HAP-1 (cell line): Measurements from ENCODE around the gene LAGE3.

Source experiments
- DNase-seq, 2 experiments: peaks; one replicate each; pipeline ENCODE4 v3.0.0-alpha.2; 2016 to 2020; ENCODE audit warnings: low spot score in 2 of 2
- H3K27me3 ChIP-seq: fragments of 250-450 bp; sonication (Bioruptor Pico); 2 replicates; pipeline ENCODE4 v1.5.1; 2020; ENCODE audit warnings: low read depth, mild to moderate bottlenecking, moderate library complexity
- H3K36me3 ChIP-seq: fragments of 250-450 bp; sonication (Bioruptor Pico); replicated peaks from 2 replicates; pipeline ENCODE4 v1.5.1; 2020; ENCODE audit warnings: mild to moderate bottlenecking
- H3K4me1 ChIP-seq: fragments of 250-450 bp; sonication (Bioruptor Pico); 2 replicates; pipeline ENCODE4 v1.5.1; 2020; ENCODE audit warnings: mild to moderate bottlenecking
- H3K4me3 ChIP-seq: fragments of 250-450 bp; sonication (Bioruptor Pico); 2 replicates; pipeline ENCODE4 v1.5.1; 2020; ENCODE audit warnings: mild to moderate bottlenecking, moderate library complexity
- H3K9me3 ChIP-seq: fragments of 250-450 bp; sonication (Bioruptor Pico); 2 replicates; pipeline ENCODE4 v1.5.1; 2020; ENCODE audit warnings: mild to moderate bottlenecking, moderate library complexity
- in situ Hi-C: fragments of 300-500 bp; cut with MboI; formaldehyde crosslinking; loops from 3 replicates; pipeline ENCODE4 v1.14.3; 2020; ENCODE audit warnings: low sequenced_read_pairs, inconsistent platforms, mixed read lengths

LAGE3 gene

GRCh38 chrX:154489182-154489581 is 10.1 kb upstream of the LAGE3 start:
- Histone ChIP-seq H3K4me3 (peak overlapping the region; percentile 69), H3K36me3 (peaks cover 39% of the 10 kb centered on the region), H3K9me3 (no peaks in the 10 kb centered on the region), H3K27me3 (no peaks in the 10 kb centered on the region), H3K4me1 (peaks cover 27% of the 10 kb centered on the region)
- DNase-seq = no peak
- in situ Hi-C loops = no loop called here

GRCh38 chrX:154488336-154489075 is 9.4 kb upstream of the LAGE3 start:
- Histone ChIP-seq H3K4me1 (peaks cover 27% of the 10 kb centered on the region), H3K27me3 (no peaks in the 10 kb centered on the region), H3K36me3 (peaks cover 44% of the 10 kb centered on the region), H3K9me3 (no peaks in the 10 kb centered on the region), H3K4me3 (no peak overlapping the region)
- no peak for DNase-seq
- in situ Hi-C loops = no loop called here

DNA sequence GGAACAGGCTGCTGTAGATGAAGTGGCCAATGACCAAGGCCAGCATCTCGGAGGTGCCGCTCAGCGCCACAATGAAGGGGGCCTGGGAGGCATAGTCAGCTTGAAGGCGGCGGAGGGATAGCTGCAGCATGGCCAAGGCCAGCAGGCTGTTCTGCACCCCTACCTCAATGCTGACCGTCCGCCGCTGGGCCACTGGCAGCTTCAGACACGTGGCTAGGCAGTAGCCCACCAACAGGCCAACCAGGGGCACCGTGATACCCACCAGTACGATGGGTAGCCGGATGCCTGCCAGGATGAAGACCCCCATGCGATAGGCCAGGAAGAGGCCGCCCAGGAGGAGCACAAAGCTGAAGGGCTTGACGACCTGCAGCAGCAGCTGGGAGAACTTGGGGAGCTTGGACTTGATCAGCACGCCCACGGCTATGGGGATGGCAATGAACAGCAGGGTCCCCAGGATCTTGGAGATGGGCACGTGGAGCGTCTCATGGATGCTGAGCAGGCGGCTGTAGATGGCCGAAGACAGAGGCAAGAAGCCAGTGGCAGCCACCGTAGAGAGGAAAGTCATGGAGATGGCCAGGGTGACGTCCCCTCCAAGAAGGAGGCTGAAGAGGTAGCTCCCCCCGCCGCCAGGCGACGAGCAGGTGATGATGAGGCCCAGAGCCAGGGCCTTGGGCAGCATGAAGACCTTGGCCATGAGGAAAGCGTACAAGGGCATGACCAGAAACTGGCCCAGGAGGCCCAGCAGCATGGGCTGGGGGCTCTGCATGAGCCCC is 8.6 kb upstream of the LAGE3 start:
- H3K4me1 ChIP-seq = peaks cover 27% of the 10 kb centered on the region

GRCh38 chrX:154486396-154487207 is 7.5 kb upstream of the LAGE3 start, which contains the start of gene UBL4A:
UBL4A (minus strand) TSS chrX:154486615; CDS start chrX:154486584, 31 bp downstream.
- in situ Hi-C loops = no loop called here
- Histone ChIP-seq H3K4me1 (peaks cover 27% of the 10 kb centered on the region), H3K27me3 (no peaks in the 10 kb centered on the region), H3K9me3 (no peaks in the 10 kb centered on the region), H3K4me3 (peak within 1 kb of the TSS; percentile 69), H3K36me3 (peaks cover 48% of the 10 kb centered on the region)
- DNase-seq = peak; percentile 60 to 84

More for the DNA sequence above, 8.6 kb upstream of the LAGE3 start:
- H3K9me3 ChIP-seq = no peaks in the 10 kb centered on the region
- H3K4me3 ChIP-seq = peak overlapping the region; percentile 69; the same call in 1 of the 2 replicates
- no peaks in the 10 kb centered on the region for H3K27me3 ChIP-seq
- no peak for DNase-seq
- H3K36me3 ChIP-seq = peaks cover 48% of the 10 kb centered on the region
- in situ Hi-C loops = no loop called here

DNA sequence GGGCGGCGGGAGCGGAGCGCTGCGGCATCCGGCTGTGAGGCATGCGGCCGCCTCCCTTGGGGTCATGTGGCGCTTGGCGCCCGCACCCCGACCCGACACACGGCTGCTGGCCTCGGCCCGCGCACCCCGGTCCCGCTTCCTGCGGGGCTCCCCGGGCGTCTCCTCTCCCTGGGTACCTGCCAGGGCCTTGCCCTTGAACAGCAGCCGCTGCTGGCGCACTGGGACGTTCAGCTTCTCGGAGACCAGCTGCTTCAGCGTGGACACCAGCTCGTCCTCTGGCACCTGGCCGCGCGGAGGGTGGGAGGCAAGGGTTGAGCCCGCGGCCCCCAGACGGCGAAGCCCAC is 6.9 kb upstream of the LAGE3 start:
- Histone ChIP-seq H3K9me3 (no peaks in the 10 kb centered on the region), H3K27me3 (no peaks in the 10 kb centered on the region), H3K4me3 (peak overlapping the region; percentile 69), H3K4me1 (peaks cover 25% of the 10 kb centered on the region), H3K36me3 (peaks cover 48% of the 10 kb centered on the region)
- in situ Hi-C loops = no loop called here
- DNase-seq = peak in 1 of 2 experiments; percentile 41

- Histone ChIP-seq H3K4me1 (peaks cover 25% of the 10 kb centered on the region), H3K9me3 (no peaks in the 10 kb centered on the region), H3K36me3 (peaks cover 48% of the 10 kb centered on the region), H3K4me3 (peak overlapping the region; percentile 69), H3K27me3 (no peaks in the 10 kb centered on the region)
- peak in 1 of 2 experiments; percentile 36 for DNase-seq
- in situ Hi-C loops = no loop called here
These were observed 6.3 kb upstream of the LAGE3 start for GRCh38 chrX:154485150-154486051.

DNA sequence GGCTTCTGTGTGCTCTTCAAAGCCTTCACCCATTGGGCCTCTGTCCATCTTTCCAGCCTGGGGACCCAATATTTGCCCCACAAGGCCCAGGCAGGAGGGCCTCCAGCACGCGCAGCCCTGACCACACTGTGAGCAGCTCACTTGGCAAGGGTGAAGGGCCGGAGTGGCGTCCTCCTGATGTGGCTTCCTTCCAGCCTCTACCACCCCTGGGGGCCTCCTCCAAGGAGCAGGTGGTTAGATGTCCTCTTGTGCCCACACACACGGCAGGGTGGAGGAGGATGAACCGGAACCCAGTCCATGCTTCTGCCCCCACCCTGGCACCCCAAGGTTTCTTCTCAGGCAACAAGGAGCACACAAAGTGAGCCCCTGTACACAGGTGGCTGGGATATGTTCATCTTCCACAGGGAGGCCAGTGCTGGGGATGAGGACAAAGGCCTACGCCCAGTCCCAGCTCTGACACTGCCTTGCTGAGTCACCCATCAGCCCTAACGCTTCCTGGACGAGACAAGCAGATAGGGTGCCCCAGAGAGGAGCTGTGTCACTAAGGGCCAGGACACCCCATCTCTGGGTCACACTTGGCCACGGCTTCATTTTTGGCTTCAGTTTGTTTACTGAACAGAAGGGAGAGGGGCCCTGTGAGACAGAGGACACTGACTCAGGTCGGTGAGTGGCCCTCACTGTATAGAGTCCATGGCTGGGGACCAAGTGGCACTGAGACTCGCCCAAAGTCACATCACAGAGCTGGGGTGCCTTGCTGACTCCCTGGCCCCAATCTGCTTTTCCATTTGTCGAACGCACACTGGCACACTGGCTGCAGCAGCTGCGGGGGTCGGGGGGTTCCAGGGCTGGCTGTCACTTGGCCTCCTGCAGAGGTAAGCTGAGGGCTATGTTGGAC is 5.4 kb upstream of the LAGE3 start:
- no peak overlapping the region for H3K4me3 ChIP-seq
- in situ Hi-C loops = no loop called here
- H3K27me3 ChIP-seq = no peaks in the 10 kb centered on the region
- peaks cover 48% of the 10 kb centered on the region for H3K36me3 ChIP-seq
- H3K4me1 ChIP-seq = peaks cover 21% of the 10 kb centered on the region
- no peaks in the 10 kb centered on the region for H3K9me3 ChIP-seq
- no peak for DNase-seq

GRCh38 chrX:154483325-154483724 is 4.2 kb upstream of the LAGE3 start:
- H3K4me1 ChIP-seq = peaks cover 23% of the 10 kb centered on the region
- no peaks in the 10 kb centered on the region for H3K9me3 ChIP-seq
- in situ Hi-C loops = no loop called here
- H3K27me3 ChIP-seq = no peaks in the 10 kb centered on the region
- no peak overlapping the region for H3K4me3 ChIP-seq
- DNase-seq = no peak
- H3K36me3 ChIP-seq = peaks cover 42% of the 10 kb centered on the region

GRCh38 chrX:154482786-154483185 is 3.7 kb upstream of the LAGE3 start:
- in situ Hi-C loops = no loop called here
- DNase-seq = peak in 1 of 2 experiments; percentile 6
- no peaks in the 10 kb centered on the region for H3K27me3 ChIP-seq
- H3K4me3 ChIP-seq = no peak overlapping the region
- H3K4me1 ChIP-seq = peaks cover 26% of the 10 kb centered on the region
- no peaks in the 10 kb centered on the region for H3K9me3 ChIP-seq
- peaks cover 36% of the 10 kb centered on the region for H3K36me3 ChIP-seq

DNA sequence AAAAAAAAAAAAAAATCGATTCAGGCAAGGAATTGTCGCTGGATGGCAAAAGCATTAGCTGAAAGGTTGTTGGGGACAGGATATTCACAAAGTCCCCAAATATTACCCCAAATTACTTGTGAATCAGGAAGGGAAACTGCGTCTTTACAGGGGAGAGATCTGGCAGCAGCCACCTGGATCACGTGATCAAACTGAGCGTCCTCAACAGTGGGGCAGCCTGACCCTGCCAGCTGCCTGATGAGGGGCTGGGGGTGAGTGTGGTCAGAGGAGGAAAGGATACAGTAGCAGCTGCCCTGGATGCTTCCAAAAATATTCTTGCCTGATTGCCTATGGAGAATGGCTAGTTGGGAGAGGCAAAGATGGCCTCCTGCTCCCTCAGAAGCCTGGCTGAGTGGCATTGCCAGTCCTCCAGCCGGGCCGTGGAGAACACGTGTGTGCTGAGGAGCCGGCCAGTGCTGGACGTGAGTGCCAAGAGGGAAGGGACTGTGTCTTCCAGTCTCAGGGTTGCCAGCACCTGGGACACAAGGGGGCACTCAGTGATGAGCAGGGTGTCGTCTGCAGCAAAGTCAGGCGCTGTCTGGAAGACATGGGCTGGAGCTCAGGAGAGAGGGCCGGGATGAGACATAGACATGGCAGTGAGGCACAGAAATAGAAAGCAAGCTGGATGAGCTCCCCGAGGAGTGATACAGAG is 3.0 kb upstream of the LAGE3 start:
- H3K4me3 ChIP-seq = no peak overlapping the region
- H3K9me3 ChIP-seq = no peaks in the 10 kb centered on the region
- H3K27me3 ChIP-seq = no peaks in the 10 kb centered on the region
- DNase-seq = peak in 1 of 2 experiments; percentile 7
- peaks cover 30% of the 10 kb centered on the region for H3K36me3 ChIP-seq
- in situ Hi-C loops = no loop called here
- H3K4me1 ChIP-seq = peaks cover 24% of the 10 kb centered on the region

GRCh38 chrX:154481195-154481594 is 2.1 kb upstream of the LAGE3 start:
- H3K4me3 ChIP-seq = no peak overlapping the region
- in situ Hi-C loops = no loop called here
- peaks cover 21% of the 10 kb centered on the region for H3K4me1 ChIP-seq
- H3K27me3 ChIP-seq = no peaks in the 10 kb centered on the region
- no peaks in the 10 kb centered on the region for H3K9me3 ChIP-seq
- no peak for DNase-seq
- H3K36me3 ChIP-seq = peaks cover 31% of the 10 kb centered on the region
